GM19193 (cell line): ENCODE results near the gene SGPP2.
A peak's percentile ranks its signal among the peaks of the same experiment; 100 is the strongest.

ENCODE experiments used
- POLR2A ChIP-seq: IDR thresholded peaks from 4 replicates; pipeline ENCODE4 v1.6.1; 2011; ENCODE audit not compliant: insufficient read depth, insufficient read length; ENCODE audit errors: extremely low read depth

SGPP2 gene

GRCh38 chr2:222424276-222424728 lies at the start of gene SGPP2:
Gene SGPP2, plus strand, starts transcription at chr2:222424543. Its CDS starts 60 bp downstream, at chr2:222424603.
- peak; percentile 61 for TF ChIP-seq POLR2A

- TF ChIP-seq POLR2A, result no peak
These were observed 48.5 kb upstream of the SGPP2 start for GRCh38 chr2:222375798-222376197.

GRCh38 chr2:222380456-222380855 lies 43.9 kb upstream of the SGPP2 start:
- TF ChIP-seq POLR2A, result no peak

GRCh38 chr2:222381566-222381965 lies 42.8 kb upstream of the SGPP2 start:
- TF ChIP-seq POLR2A, result no peak

GRCh38 chr2:222383255-222383654 lies 41.1 kb upstream of the SGPP2 start:
- TF ChIP-seq POLR2A, result no peak

GRCh38 chr2:222391743-222392285 lies 32.5 kb upstream of the SGPP2 start:
- no peak for TF ChIP-seq POLR2A

GRCh38 chr2:222393733-222394267 lies 30.5 kb upstream of the SGPP2 start:
- no peak for TF ChIP-seq POLR2A

GRCh38 chr2:222398446-222398885 lies 25.9 kb upstream of the SGPP2 start:
- no peak for TF ChIP-seq POLR2A

GRCh38 chr2:222399038-222399783 lies 25.1 kb upstream of the SGPP2 start:
- TF ChIP-seq POLR2A, result no peak

- TF ChIP-seq POLR2A, result no peak
These were observed 20.0 kb upstream of the SGPP2 start for GRCh38 chr2:222404151-222404905.

- no peak for TF ChIP-seq POLR2A
These were observed 15.7 kb upstream of the SGPP2 start for GRCh38 chr2:222408684-222409083.

GRCh38 chr2:222410534-222410933 lies 13.8 kb upstream of the SGPP2 start:
- no peak for TF ChIP-seq POLR2A

GRCh38 chr2:222413295-222413911 lies 10.9 kb upstream of the SGPP2 start:
- TF ChIP-seq POLR2A, result no peak

- no peak for TF ChIP-seq POLR2A
These were observed 5.6 kb upstream of the SGPP2 start for GRCh38 chr2:222418739-222419138.

- no peak for TF ChIP-seq POLR2A
These were observed 3.8 kb upstream of the SGPP2 start for GRCh38 chr2:222420508-222420907.

GRCh38 chr2:222421626-222422025 lies 2.7 kb upstream of the SGPP2 start:
- no peak for TF ChIP-seq POLR2A

- TF ChIP-seq POLR2A, result no peak
These were observed 1.2 kb upstream of the SGPP2 start for GRCh38 chr2:222423186-222423585.
